WTC11 (cell line): ENCODE results near the gene RAB8B.

Source experiments
- CREB1 ChIP-seq: sonication (generic); formaldehyde crosslinking; IDR thresholded peaks from 2 replicates; pipeline ENCODE4 v1.8.0; 2023; ENCODE audit warnings: mild to moderate bottlenecking, missing genetic modification reagents
- E2F5 ChIP-seq: sonication (generic); formaldehyde crosslinking; IDR thresholded peaks from 2 replicates; pipeline ENCODE4 v1.8.1; 2022; ENCODE audit warnings: mild to moderate bottlenecking, moderate library complexity, missing genetic modification reagents
- ETV6 ChIP-seq: sonication (generic); formaldehyde crosslinking; IDR thresholded peaks from 2 replicates; pipeline ENCODE4 v1.8.1; 2022; ENCODE audit warnings: mild to moderate bottlenecking, missing genetic modification reagents
- GRHL2 ChIP-seq: fragments of 250-450 bp; sonication (Bioruptor Pico); IDR thresholded peaks from 2 replicates; pipeline ENCODE4 v1.8.0; 2022; ENCODE audit warnings: mild to moderate bottlenecking, moderate library complexity; ENCODE audit not compliant: insufficient replicate concordance, severe bottlenecking
- GTF2I ChIP-seq: fragments of 250-450 bp; sonication (Bioruptor Pico); conservative IDR thresholded peaks from 2 replicates; pipeline ENCODE4 v1.4.0; 2021; ENCODE audit warnings: mild to moderate bottlenecking
- IRF2 ChIP-seq: sonication (generic); formaldehyde crosslinking; IDR thresholded peaks from 2 replicates; pipeline ENCODE4 v1.8.0; 2022; ENCODE audit warnings: low read depth, missing genetic modification reagents, borderline replicate concordance
- RELA ChIP-seq: sonication (generic); formaldehyde crosslinking; IDR thresholded peaks from 2 replicates; pipeline ENCODE4 v1.8.1; 2022; ENCODE audit warnings: missing genetic modification reagents, mild to moderate bottlenecking, borderline replicate concordance
- ZNF138 ChIP-seq: sonication (generic); formaldehyde crosslinking; conservative IDR thresholded peaks from 2 replicates; pipeline ENCODE4 v1.8.1; 2022; ENCODE audit warnings: mild to moderate bottlenecking, moderate library complexity, missing genetic modification reagents
- ZNF232 ChIP-seq: sonication (generic); formaldehyde crosslinking; IDR thresholded peaks from 2 replicates; pipeline ENCODE4 v1.8.0; 2022; ENCODE audit warnings: mild to moderate bottlenecking, missing genetic modification reagents
- TF ChIP-seq, protein P1 (sequence below): sonication (generic); formaldehyde crosslinking; IDR thresholded peaks from 2 replicates; pipeline ENCODE4 v1.8.1; 2022; ENCODE audit warnings: mild to moderate bottlenecking, missing genetic modification reagents, moderate library complexity, borderline replicate concordance
- TF ChIP-seq, protein P2 (sequence below): fragments of 200-600 bp; IDR thresholded peaks from 2 replicates; pipeline ENCODE4 v1.8.0; 2022; ENCODE audit warnings: antibody characterized with exemption

GRCh38 chr15:63233667-63234423 lies 44.4 kb downstream of the RAB8B start:
- TF ChIP-seq, protein P1, sequence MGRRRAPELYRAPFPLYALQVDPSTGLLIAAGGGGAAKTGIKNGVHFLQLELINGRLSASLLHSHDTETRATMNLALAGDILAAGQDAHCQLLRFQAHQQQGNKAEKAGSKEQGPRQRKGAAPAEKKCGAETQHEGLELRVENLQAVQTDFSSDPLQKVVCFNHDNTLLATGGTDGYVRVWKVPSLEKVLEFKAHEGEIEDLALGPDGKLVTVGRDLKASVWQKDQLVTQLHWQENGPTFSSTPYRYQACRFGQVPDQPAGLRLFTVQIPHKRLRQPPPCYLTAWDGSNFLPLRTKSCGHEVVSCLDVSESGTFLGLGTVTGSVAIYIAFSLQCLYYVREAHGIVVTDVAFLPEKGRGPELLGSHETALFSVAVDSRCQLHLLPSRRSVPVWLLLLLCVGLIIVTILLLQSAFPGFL (CRISPR knock-in tag), result no peak
- TF ChIP-seq IRF2 (CRISPR knock-in tag), result no peak
- TF ChIP-seq ZNF232 (CRISPR knock-in tag), result no peak
- TF ChIP-seq ETV6 (CRISPR knock-in tag), result no peak
- TF ChIP-seq RELA (CRISPR knock-in tag), result no peak
- TF ChIP-seq CREB1 (CRISPR knock-in tag), result no peak
- no peak for TF ChIP-seq GTF2I
- no peak for TF ChIP-seq ZNF138
- no peak for TF ChIP-seq E2F5 (CRISPR knock-in tag)
- TF ChIP-seq, protein P2, sequence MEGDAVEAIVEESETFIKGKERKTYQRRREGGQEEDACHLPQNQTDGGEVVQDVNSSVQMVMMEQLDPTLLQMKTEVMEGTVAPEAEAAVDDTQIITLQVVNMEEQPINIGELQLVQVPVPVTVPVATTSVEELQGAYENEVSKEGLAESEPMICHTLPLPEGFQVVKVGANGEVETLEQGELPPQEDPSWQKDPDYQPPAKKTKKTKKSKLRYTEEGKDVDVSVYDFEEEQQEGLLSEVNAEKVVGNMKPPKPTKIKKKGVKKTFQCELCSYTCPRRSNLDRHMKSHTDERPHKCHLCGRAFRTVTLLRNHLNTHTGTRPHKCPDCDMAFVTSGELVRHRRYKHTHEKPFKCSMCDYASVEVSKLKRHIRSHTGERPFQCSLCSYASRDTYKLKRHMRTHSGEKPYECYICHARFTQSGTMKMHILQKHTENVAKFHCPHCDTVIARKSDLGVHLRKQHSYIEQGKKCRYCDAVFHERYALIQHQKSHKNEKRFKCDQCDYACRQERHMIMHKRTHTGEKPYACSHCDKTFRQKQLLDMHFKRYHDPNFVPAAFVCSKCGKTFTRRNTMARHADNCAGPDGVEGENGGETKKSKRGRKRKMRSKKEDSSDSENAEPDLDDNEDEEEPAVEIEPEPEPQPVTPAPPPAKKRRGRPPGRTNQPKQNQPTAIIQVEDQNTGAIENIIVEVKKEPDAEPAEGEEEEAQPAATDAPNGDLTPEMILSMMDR, result no peak
- no peak for TF ChIP-seq GRHL2
